ENCODE data around the gene PAQR9. TPM values are rescaled to one million over a fixed set of nuclear protein-coding genes. Genes with fewer than 3 reads are reported as not detected.

PAQR9 gene
- total and polyA plus RNA-seq, 2 of the 13 experiments (the other 11 are each of a cell fraction or from before 2014, with no cell fraction given): 3.7 to 10.3 TPM

GRCh38 chr3:143001369-143002082 lies 38.1 kb upstream of the PAQR9 start, which contains the start of gene U2SURP (continued):
- TF ChIP-seq, protein P1, sequence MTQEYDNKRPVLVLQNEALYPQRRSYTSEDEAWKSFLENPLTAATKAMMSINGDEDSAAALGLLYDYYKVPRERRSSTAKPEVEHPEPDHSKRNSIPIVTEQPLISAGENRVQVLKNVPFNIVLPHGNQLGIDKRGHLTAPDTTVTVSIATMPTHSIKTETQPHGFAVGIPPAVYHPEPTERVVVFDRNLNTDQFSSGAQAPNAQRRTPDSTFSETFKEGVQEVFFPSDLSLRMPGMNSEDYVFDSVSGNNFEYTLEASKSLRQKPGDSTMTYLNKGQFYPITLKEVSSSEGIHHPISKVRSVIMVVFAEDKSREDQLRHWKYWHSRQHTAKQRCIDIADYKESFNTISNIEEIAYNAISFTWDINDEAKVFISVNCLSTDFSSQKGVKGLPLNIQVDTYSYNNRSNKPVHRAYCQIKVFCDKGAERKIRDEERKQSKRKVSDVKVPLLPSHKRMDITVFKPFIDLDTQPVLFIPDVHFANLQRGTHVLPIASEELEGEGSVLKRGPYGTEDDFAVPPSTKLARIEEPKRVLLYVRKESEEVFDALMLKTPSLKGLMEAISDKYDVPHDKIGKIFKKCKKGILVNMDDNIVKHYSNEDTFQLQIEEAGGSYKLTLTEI (CRISPR knock-in tag; conservative IDR thresholded peaks at IDR 0.05): no peak
- TF ChIP-seq, protein P2, sequence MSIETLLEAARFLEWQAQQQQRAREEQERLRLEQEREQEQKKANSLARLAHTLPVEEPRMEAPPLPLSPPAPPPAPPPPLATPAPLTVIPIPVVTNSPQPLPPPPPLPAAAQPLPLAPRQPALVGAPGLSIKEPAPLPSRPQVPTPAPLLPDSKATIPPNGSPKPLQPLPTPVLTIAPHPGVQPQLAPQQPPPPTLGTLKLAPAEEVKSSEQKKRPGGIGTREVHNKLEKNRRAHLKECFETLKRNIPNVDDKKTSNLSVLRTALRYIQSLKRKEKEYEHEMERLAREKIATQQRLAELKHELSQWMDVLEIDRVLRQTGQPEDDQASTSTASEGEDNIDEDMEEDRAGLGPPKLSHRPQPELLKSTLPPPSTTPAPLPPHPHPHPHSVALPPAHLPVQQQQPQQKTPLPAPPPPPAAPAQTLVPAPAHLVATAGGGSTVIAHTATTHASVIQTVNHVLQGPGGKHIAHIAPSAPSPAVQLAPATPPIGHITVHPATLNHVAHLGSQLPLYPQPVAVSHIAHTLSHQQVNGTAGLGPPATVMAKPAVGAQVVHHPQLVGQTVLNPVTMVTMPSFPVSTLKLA (IDR thresholded peaks at IDR 0.05): peak; percentile 61
- TF ChIP-seq ZNF782 (CRISPR knock-in tag; IDR thresholded peaks at IDR 0.05; ENCODE audit: borderline replicate concordance) (peak; percentile 92; the same call in 1 of the 2 replicates), ZNF446 (CRISPR knock-in tag; IDR thresholded peaks at IDR 0.05) (no peak), ZNF572 (CRISPR knock-in tag; IDR thresholded peaks at IDR 0.05) (0 out of 2 replicates have a peak, but pooled peaks have one; percentile 11), FIP1L1 (IDR thresholded peaks at IDR 0.05; ENCODE audit: borderline replicate concordance, insufficient read depth, low read depth, low read length) (no peak), MAX (IDR thresholded peaks at IDR 0.05) (peak; percentile 87), REST (IDR thresholded peaks at IDR 0.05; ENCODE audit: borderline replicate concordance in 1 of 2, low read depth in 1 of 2, low read length in 2 of 2) (peak in 1 of 2 experiments; percentile 76; a peak in 1 of 4 replicates), ZNF678 (CRISPR knock-in tag; IDR thresholded peaks at IDR 0.05) (peak; percentile 92; the same call in 1 of the 2 replicates), ZNF34 (CRISPR knock-in tag; IDR thresholded peaks at IDR 0.05; ENCODE audit: borderline replicate concordance) (no peak; the same call in 1 of the 2 replicates), RELA (CRISPR knock-in tag; IDR thresholded peaks at IDR 0.05) (no peak), FOXP4 (CRISPR knock-in tag; IDR thresholded peaks at IDR 0.05) (peak; percentile 74), MTF1 (CRISPR knock-in tag; IDR thresholded peaks at IDR 0.05) (0 out of 2 replicates have a peak, but pooled peaks have one; percentile 67), KDM3A (CRISPR knock-in tag; IDR thresholded peaks at IDR 0.05; ENCODE audit: low read depth) (peak; percentile 80; the same call in 1 of the 2 replicates), SIX1 (CRISPR knock-in tag; IDR thresholded peaks at IDR 0.05; ENCODE audit: borderline replicate concordance) (peak; percentile 60; the same call in 1 of the 2 replicates)
- TF ChIP-seq, protein P3, sequence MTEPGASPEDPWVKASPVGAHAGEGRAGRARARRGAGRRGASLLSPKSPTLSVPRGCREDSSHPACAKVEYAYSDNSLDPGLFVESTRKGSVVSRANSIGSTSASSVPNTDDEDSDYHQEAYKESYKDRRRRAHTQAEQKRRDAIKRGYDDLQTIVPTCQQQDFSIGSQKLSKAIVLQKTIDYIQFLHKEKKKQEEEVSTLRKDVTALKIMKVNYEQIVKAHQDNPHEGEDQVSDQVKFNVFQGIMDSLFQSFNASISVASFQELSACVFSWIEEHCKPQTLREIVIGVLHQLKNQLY (CRISPR knock-in tag; IDR thresholded peaks at IDR 0.05): peak; percentile 95
- TF ChIP-seq, protein P4, sequence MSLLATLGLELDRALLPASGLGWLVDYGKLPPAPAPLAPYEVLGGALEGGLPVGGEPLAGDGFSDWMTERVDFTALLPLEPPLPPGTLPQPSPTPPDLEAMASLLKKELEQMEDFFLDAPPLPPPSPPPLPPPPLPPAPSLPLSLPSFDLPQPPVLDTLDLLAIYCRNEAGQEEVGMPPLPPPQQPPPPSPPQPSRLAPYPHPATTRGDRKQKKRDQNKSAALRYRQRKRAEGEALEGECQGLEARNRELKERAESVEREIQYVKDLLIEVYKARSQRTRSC (CRISPR knock-in tag; IDR thresholded peaks at IDR 0.05; ENCODE audit: low read depth): 0 out of 2 replicates have a peak, but pooled peaks have one; percentile 87
